HEK293 (cell line): ENCODE measurements around the gene FBXO17.

ENCODE experiments used
- IKZF3 ChIP-seq: fragments of 450-650 bp; IDR thresholded peaks from 2 replicates; pipeline ENCODE4 v1.5.0; 2018; ENCODE audit warnings: missing biosample characterization, mild to moderate bottlenecking, missing genetic modification characterization, moderate library complexity
- SP3 ChIP-seq: fragments of 450-650 bp; formaldehyde crosslinking; IDR thresholded peaks from 2 replicates; pipeline ENCODE4 v1.5.1; 2016; ENCODE audit warnings: missing biosample characterization, missing genetic modification characterization
- ZNF140 ChIP-seq: fragments of 450-650 bp; formaldehyde crosslinking; IDR thresholded peaks from 2 replicates; pipeline ENCODE4 v1.5.1; 2016; ENCODE audit warnings: missing biosample characterization, missing genetic modification characterization
- ZNF391 ChIP-seq: fragments of 450-650 bp; formaldehyde crosslinking; IDR thresholded peaks from 2 replicates; pipeline ENCODE4 v1.5.1; 2016; ENCODE audit warnings: low read depth, missing biosample characterization, missing genetic modification characterization, borderline replicate concordance
- ZNF585B ChIP-seq: fragments of 450-650 bp; formaldehyde crosslinking; IDR thresholded peaks from 2 replicates; pipeline ENCODE4 v1.5.1; 2016; ENCODE audit warnings: missing biosample characterization, missing genetic modification characterization
- ZNF76 ChIP-seq: fragments of 450-650 bp; formaldehyde crosslinking; IDR thresholded peaks from 2 replicates; pipeline ENCODE4; 2016; ENCODE audit warnings: low read depth, missing biosample characterization, missing genetic modification characterization, borderline replicate concordance
- ZNF785 ChIP-seq: fragments of 450-650 bp; formaldehyde crosslinking; IDR thresholded peaks from 2 replicates; pipeline ENCODE4 v1.5.1; 2016; ENCODE audit warnings: missing biosample characterization, missing genetic modification characterization
- TF ChIP-seq, protein P1 (sequence below): fragments of 450-650 bp; formaldehyde crosslinking; IDR thresholded peaks from 2 replicates; pipeline ENCODE4 v1.5.1; 2016; ENCODE audit warnings: missing biosample characterization, missing genetic modification characterization
- TF ChIP-seq, protein P2 (sequence below): fragments of 450-650 bp; formaldehyde crosslinking; IDR thresholded peaks from 2 replicates; pipeline ENCODE4 v1.5.1; 2016; ENCODE audit warnings: missing biosample characterization, missing genetic modification characterization
- TF ChIP-seq, protein P3 (sequence below): fragments of 450-650 bp; IDR thresholded peaks from 2 replicates; pipeline ENCODE4 v1.5.1; 2018; ENCODE audit warnings: missing biosample characterization, missing genetic modification characterization
- TF ChIP-seq, protein P4 (sequence below): fragments of 450-650 bp; formaldehyde crosslinking; optimal IDR thresholded peaks from 2 replicates; pipeline ENCODE3; 2016; ENCODE audit warnings: missing biosample characterization, mild to moderate bottlenecking, missing genetic modification characterization

DNA sequence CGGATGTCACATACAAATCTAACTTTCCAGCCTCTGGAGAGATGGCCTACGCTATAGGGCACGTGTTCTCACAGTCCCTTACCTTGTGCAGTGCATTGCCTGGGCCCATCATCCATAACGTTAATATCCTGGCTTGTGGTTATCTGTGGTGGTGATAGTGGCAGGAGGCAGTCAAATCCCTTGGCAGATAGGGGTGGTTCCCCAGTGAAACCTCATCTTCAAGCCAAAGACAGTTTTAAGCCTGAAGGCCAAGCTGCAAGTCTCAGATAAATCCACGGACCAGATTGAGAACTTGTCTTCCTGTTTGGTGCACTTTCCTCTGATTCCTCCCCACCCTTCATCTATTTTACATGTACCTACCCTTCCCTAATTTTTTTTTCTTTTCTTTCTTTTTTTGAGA lies 4.3 kb upstream of the FBXO17 start:
- TF ChIP-seq, protein P1, sequence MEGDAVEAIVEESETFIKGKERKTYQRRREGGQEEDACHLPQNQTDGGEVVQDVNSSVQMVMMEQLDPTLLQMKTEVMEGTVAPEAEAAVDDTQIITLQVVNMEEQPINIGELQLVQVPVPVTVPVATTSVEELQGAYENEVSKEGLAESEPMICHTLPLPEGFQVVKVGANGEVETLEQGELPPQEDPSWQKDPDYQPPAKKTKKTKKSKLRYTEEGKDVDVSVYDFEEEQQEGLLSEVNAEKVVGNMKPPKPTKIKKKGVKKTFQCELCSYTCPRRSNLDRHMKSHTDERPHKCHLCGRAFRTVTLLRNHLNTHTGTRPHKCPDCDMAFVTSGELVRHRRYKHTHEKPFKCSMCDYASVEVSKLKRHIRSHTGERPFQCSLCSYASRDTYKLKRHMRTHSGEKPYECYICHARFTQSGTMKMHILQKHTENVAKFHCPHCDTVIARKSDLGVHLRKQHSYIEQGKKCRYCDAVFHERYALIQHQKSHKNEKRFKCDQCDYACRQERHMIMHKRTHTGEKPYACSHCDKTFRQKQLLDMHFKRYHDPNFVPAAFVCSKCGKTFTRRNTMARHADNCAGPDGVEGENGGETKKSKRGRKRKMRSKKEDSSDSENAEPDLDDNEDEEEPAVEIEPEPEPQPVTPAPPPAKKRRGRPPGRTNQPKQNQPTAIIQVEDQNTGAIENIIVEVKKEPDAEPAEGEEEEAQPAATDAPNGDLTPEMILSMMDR (tag by site-specific recombination): no peak
- TF ChIP-seq ZNF391 (tag by site-specific recombination) (no peak), ZNF585B (tag by site-specific recombination) (no peak), ZNF140 (tag by site-specific recombination) (no peak), ZNF785 (tag by site-specific recombination) (no peak), ZNF76 (tag by site-specific recombination) (no peak), SP3 (tag by site-specific recombination) (no peak), IKZF3 (tag by site-specific recombination) (no peak)
- TF ChIP-seq, protein P2, sequence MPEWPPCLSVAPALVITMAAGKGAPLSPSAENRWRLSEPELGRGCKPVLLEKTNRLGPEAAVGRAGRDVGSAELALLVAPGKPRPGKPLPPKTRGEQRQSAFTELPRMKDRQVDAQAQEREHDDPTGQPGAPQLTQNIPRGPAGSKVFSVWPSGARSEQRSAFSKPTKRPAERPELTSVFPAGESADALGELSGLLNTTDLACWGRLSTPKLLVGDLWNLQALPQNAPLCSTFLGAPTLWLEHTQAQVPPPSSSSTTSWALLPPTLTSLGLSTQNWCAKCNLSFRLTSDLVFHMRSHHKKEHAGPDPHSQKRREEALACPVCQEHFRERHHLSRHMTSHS (tag by site-specific recombination): no peak
- TF ChIP-seq, protein P3, sequence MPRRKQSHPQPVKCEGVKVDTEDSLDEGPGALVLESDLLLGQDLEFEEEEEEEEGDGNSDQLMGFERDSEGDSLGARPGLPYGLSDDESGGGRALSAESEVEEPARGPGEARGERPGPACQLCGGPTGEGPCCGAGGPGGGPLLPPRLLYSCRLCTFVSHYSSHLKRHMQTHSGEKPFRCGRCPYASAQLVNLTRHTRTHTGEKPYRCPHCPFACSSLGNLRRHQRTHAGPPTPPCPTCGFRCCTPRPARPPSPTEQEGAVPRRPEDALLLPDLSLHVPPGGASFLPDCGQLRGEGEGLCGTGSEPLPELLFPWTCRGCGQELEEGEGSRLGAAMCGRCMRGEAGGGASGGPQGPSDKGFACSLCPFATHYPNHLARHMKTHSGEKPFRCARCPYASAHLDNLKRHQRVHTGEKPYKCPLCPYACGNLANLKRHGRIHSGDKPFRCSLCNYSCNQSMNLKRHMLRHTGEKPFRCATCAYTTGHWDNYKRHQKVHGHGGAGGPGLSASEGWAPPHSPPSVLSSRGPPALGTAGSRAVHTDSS: no peak
- TF ChIP-seq, protein P4, sequence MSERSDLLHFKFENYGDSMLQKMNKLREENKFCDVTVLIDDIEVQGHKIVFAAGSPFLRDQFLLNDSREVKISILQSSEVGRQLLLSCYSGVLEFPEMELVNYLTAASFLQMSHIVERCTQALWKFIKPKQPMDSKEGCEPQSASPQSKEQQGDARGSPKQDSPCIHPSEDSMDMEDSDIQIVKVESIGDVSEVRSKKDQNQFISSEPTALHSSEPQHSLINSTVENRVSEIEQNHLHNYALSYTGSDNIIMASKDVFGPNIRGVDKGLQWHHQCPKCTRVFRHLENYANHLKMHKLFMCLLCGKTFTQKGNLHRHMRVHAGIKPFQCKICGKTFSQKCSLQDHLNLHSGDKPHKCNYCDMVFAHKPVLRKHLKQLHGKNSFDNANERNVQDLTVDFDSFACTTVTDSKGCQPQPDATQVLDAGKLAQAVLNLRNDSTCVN (tag by site-specific recombination): no peak
